Measurements from ENCODE around the gene ADARB1.

The ADARB1 gene

DNA sequence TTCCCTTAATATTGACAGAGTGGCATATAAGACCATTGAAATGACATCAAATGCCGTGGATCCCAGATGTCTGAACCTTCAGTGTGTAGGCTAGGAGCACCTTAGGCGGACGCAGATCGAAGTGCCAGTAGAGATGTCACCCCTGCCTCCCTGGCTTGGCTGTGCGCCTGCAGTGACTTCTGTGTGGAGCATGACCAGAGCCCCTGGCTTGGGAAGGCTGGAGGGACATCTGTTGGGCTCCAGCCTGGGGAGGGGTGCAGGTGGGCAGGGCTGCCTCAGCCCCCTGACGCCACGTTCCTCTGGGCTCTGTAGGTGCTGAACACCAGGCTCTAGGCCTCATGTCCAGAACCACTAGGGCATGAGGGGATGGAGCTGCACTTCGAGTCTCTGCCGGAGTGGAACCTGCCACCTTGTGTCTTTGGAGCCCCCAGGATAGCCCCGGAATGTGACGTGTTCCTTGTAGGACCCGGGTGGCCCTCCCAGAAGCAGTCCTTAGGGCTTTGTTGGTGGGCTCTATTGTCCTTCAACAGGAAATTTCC is 103.8 kb downstream of the ADARB1 start:
- in situ Hi-C loops (cut with HindIII; ENCODE audit: low sequenced_read_pairs) = no loop called here

DNA sequence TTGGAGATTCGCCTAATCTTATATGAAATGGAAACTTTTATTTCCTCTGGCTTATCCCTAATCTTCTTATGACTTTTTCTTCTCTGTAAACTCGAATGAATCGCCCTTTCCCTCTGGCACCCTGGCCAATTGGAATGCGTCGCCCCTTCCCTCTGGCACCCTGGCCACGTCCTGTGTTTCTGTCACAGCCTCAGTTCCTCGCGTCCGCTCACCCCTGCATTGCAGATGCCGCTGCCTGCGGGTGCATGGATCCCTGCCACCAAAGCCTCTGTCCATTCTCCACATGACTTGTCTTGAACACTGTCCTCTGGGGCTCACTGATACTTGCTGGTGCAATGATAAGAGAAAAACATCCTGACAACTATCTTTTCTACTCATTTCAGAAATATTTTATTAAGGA is 104.6 kb downstream of the ADARB1 start:
- no peak for DNase-seq (ENCODE audit: low read depth)
- no peak overlapping the region for H3K4me3 ChIP-seq (ENCODE audit: low read depth, low read length)
- in situ Hi-C loops (cut with HindIII; ENCODE audit: low sequenced_read_pairs) = no loop called here
- TF ChIP-seq, protein P1, sequence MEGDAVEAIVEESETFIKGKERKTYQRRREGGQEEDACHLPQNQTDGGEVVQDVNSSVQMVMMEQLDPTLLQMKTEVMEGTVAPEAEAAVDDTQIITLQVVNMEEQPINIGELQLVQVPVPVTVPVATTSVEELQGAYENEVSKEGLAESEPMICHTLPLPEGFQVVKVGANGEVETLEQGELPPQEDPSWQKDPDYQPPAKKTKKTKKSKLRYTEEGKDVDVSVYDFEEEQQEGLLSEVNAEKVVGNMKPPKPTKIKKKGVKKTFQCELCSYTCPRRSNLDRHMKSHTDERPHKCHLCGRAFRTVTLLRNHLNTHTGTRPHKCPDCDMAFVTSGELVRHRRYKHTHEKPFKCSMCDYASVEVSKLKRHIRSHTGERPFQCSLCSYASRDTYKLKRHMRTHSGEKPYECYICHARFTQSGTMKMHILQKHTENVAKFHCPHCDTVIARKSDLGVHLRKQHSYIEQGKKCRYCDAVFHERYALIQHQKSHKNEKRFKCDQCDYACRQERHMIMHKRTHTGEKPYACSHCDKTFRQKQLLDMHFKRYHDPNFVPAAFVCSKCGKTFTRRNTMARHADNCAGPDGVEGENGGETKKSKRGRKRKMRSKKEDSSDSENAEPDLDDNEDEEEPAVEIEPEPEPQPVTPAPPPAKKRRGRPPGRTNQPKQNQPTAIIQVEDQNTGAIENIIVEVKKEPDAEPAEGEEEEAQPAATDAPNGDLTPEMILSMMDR (IDR thresholded peaks at IDR 0.05; ENCODE audit: low read depth, low read length, missing control alignments) = no peak

More for the DNA sequence above, 103.8 kb downstream of the ADARB1 start:
- H3K4me3 ChIP-seq (ENCODE audit: low read depth, low read length) = no peak overlapping the region
- TF ChIP-seq, protein P1 (IDR thresholded peaks at IDR 0.05; ENCODE audit: low read depth, low read length, missing control alignments) = no peak
- DNase-seq (ENCODE audit: low read depth) = no peak

DNA sequence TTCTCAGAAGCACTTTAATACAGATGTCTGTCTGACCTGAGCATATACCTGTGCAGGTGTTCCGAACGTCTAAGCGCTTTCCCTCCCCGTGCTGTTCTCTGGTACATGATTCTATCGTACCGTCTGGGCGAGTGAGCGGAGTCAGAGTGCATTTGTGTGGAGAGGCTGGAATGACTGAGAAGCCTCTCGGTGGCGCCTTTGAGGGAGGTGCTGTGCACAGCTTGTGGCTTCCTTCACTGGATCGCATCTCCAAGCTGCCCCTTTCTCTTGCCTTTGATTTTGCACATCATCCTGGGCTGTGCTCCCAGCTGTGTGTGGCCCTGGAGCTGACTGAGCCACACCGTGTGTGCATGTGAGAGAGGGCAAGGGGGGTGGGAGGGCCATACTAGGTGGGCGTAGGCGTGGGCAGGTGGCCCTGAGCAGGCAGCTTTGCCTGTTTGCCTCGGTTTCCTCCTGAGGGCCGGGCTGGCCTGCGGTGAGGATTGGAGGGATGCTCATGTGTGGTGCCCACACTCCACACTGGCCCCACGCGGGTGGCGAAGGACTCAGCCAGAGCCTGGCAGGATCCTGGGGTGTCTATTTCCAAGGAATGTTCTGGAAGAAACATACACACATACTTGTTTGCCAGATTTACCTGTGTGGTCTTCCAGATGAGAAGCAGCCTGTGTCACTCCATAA is 105.3 kb downstream of the ADARB1 start:
- in situ Hi-C loops (cut with HindIII; ENCODE audit: low sequenced_read_pairs) = no loop called here
- H3K4me3 ChIP-seq (ENCODE audit: low read depth, low read length) = no peak overlapping the region
- no peak for DNase-seq (ENCODE audit: low read depth)
- TF ChIP-seq, protein P1 (IDR thresholded peaks at IDR 0.05; ENCODE audit: low read depth, low read length, missing control alignments) = no peak

DNA sequence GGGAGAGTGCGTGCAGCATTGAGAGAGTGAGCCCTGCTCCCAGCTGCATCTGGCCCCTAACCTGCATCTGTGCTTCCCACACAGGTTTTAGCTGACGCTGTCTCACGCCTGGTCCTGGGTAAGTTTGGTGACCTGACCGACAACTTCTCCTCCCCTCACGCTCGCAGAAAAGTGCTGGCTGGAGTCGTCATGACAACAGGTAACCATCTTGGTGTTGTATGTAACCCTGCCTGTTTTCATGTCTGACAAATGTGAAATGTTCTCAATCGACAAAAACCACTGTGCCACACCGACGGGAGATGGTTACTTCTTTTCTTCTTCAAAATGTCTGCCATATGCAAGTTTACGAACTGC is 105.8 kb downstream of the ADARB1 start:
- no peak for DNase-seq (ENCODE audit: low read depth)
- H3K4me3 ChIP-seq (ENCODE audit: low read depth, low read length) = no peak overlapping the region
- in situ Hi-C loops (cut with HindIII; ENCODE audit: low sequenced_read_pairs) = no loop called here
- TF ChIP-seq, protein P1 (IDR thresholded peaks at IDR 0.05; ENCODE audit: low read depth, low read length, missing control alignments) = no peak

DNA sequence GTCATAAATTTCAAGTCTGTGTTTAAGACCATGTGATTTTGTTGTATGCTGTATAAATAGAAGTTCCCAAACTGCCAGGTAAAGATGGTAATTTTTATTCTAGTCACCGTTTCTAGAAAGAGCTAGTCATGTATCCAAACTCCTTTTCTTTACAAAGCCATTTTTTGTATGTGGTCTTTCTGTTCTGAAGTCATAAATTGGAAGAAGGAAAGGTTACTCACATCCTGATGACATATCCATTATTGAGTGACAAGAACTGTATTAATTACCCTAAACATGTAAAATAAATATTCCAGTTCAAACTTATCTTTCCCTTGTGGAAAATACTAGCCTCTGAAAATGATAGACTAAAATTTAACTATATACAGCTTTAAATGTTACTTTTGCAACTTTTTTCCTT is 108.6 kb downstream of the ADARB1 start:
- TF ChIP-seq, protein P1 (IDR thresholded peaks at IDR 0.05; ENCODE audit: low read depth, low read length, missing control alignments) = no peak
- in situ Hi-C loops (cut with HindIII; ENCODE audit: low sequenced_read_pairs) = no loop called here
- DNase-seq (ENCODE audit: low read depth) = no peak
- no peak overlapping the region for H3K4me3 ChIP-seq (ENCODE audit: low read depth, low read length)

DNA sequence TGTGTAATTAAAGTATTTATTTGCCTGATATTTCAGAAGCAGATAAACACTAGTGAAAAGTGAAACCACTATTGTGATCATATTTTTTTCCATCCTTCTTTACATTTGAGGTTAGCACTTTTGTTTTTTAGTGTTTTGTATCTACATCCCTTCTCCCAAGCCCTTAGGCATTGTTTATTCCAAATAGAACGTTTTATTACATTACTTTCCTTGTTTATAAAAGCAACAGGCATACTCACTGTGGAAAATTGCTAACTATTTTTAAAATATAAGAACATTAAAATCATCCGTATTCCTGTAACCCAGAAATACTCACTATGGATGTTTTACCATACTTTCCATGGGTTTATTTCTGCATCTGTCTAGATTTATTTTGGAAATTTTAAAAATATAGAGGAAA is 109.5 kb downstream of the ADARB1 start:
- H3K4me3 ChIP-seq (ENCODE audit: low read depth, low read length) = no peak overlapping the region
- no peak for DNase-seq (ENCODE audit: low read depth)
- in situ Hi-C loops (cut with HindIII; ENCODE audit: low sequenced_read_pairs) = no loop called here
- TF ChIP-seq, protein P1 (IDR thresholded peaks at IDR 0.05; ENCODE audit: low read depth, low read length, missing control alignments) = no peak

Measured in astrocyte of the cerebellum (primary cell).